HFFc6 (cell line): ENCODE data around the gene AK9. TPM values are rescaled to one million over a fixed set of nuclear protein-coding genes. Genes with fewer than 3 reads are reported as not detected.

Experiments
- DNase-seq: peaks from one replicate; pipeline ENCODE4 v3.0.0-alpha.2; 2018
- H3K27ac Mint-ChIP-seq: 2 replicates; pipeline ENCODE4 v1.8.0; 2020; ENCODE audit warnings: mild to moderate bottlenecking, mixed read lengths
- H3K27me3 Mint-ChIP-seq: 2 replicates; pipeline ENCODE4 v1.8.0; 2021; ENCODE audit warnings: mild to moderate bottlenecking, moderate library complexity, mixed read lengths; ENCODE audit not compliant: insufficient read depth
- H3K36me3 Mint-ChIP-seq: 2 replicates; pipeline ENCODE4 v1.8.0; 2021; ENCODE audit warnings: low read depth, mixed read lengths
- H3K4me1 Mint-ChIP-seq: 2 replicates; pipeline ENCODE4 v1.8.0; 2020; ENCODE audit warnings: low read depth, mixed read lengths
- H3K4me3 Mint-ChIP-seq: 2 replicates; pipeline ENCODE4 v1.8.0; 2020; ENCODE audit warnings: mild to moderate bottlenecking, moderate library complexity, mixed read lengths
- H3K9me3 Mint-ChIP-seq: 2 replicates; pipeline ENCODE4 v1.8.0; 2020; ENCODE audit warnings: mild to moderate bottlenecking, mixed read lengths
- CTCF ChIP-seq: fragments of 200-600 bp; sonication (generic); IDR thresholded peaks from 2 replicates; pipeline ENCODE4 v1.5.0; 2021; ENCODE audit warnings: antibody characterized with exemption, mild to moderate bottlenecking
- total RNA-seq, 6 experiments: library from RNA; stranded (reverse); fragmentation: NEBNext Ultra II Directional; extraction: Animal tissue kit (Norgen Biotek cat#: 25700); gene quantifications; 2 replicates in 1 of 6; 3 replicates in 5 of 6; pipeline ENCODE4 v1.2.3, GENCODE V29; 2021

The AK9 gene
- total RNA-seq, 6 experiments from 2014 or later = 1.2 to 2.0 (median 1.5) TPM

- H3K9me3 Mint-ChIP-seq = no peaks in the 10 kb centered on the region
- H3K4me1 Mint-ChIP-seq = peaks cover 23% of the 10 kb centered on the region
- peaks cover 10% of the 10 kb centered on the region for H3K27me3 Mint-ChIP-seq
- no peak overlapping the region for H3K4me3 Mint-ChIP-seq
- no peak for TF ChIP-seq CTCF
- DNase-seq = no peak
- H3K36me3 Mint-ChIP-seq = peaks cover 25% of the 10 kb centered on the region
- no peak overlapping the region for H3K27ac Mint-ChIP-seq
Measured at GRCh38 chr6:109443425-109443950, 247.5 kb downstream of the AK9 start.

Other genes starting within 250 kb of the AK9 start
- gene MICAL1, start 235.4 kb downstream of the AK9 start, total RNA-seq = 10 to 100 TPM; 37.9 to 44.9 (median 40.4) TPM
- 1 to 10 TPM; 5.7 to 6.3 (median 6.1) TPM for gene ZBTB24, start 208.0 kb downstream of the AK9 start, total RNA-seq
- 10 to 100 TPM; 14.2 to 18.1 (median 16.6) TPM for gene FIG4, start 94 bp upstream of the AK9 start, total RNA-seq